ENCODE results near the gene IRAK1.

Gene IRAK1

DNA sequence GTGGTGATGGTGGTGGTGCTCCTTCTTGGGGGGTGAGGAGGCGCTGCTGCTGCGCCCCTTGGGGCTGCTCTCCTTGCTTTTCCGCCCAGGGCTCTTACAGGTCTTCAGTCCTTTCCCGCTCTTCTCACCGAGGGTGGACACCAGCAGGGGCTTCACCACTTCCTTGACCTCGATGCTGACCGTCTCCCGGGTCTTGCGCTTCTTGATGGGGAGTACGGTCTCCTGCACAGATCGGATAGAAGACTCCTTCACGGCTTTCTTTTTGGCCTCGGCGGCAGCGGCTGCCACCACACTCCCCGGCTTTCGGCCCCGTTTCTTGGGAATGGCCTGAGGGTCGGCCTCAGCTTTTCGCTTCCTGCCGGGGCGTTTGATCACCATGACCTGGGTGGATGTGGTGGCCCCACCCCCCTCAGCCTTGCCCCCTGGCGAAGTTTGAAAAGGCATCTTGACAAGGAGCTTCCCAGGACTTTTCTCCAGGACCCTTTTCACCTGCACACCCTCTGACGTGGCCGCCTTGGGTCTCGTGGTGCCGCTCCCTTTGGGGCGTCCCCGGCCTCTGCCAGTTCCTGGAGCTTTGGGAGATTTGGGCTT lies 11.1 kb upstream of the IRAK1 start:
- peaks cover 6% of the 10 kb centered on the region; the same call in 1 of the 2 replicates for H3K79me2 ChIP-seq (ENCODE audit: low read length)
- no peaks in the 10 kb centered on the region for H4K20me1 ChIP-seq (ENCODE audit: insufficient read depth, low read length)
- no peak overlapping the region for H3K9ac ChIP-seq (ENCODE audit: low read length)
- no peak overlapping the region for H2AFZ ChIP-seq (ENCODE audit: low read length)
- H3K4me1 ChIP-seq (ENCODE audit: low read length): no peaks in the 10 kb centered on the region
- H3K4me2 ChIP-seq (ENCODE audit: low read depth, low read length): no peak overlapping the region
- no peaks in the 10 kb centered on the region for H3K27me3 ChIP-seq (replicated peaks; ENCODE audit: insufficient read depth, low read length)
- no peak overlapping the region for H3K27ac ChIP-seq (ENCODE audit: low read length)
- H3K4me3 ChIP-seq (ENCODE audit: low read length): no peak overlapping the region
- H3F3A ChIP-seq (ENCODE audit: insufficient read depth, low read length): no peaks in the 10 kb centered on the region
- no peak for DNase-seq
- no peaks in the 10 kb centered on the region for H3K9me3 ChIP-seq (replicated peaks; ENCODE audit: insufficient read depth, low read length)
- TF ChIP-seq CTCF (IDR thresholded peaks at IDR 0.05; ENCODE audit: low read length) (no peak), EZH2phosphoT487 (IDR thresholded peaks at IDR 0.05; ENCODE audit: low read length) (no peak), EZH2 (optimal IDR thresholded peaks at IDR 0.05; ENCODE audit: low read depth, low read length) (no peak)
- H3K36me3 ChIP-seq (replicated peaks; ENCODE audit: insufficient read depth, low read length): no peaks in the 10 kb centered on the region
- no peaks in the 10 kb centered on the region for H3K9me2 ChIP-seq (replicated peaks; ENCODE audit: insufficient read depth, low read length)

GRCh38 chrX:154030266-154030665 lies 10.6 kb upstream of the IRAK1 start:
- Histone ChIP-seq H3K27ac (ENCODE audit: low read length) (no peak overlapping the region), H3K4me3 (ENCODE audit: low read length) (no peak overlapping the region), H3F3A (ENCODE audit: insufficient read depth, low read length) (no peaks in the 10 kb centered on the region), H3K9ac (ENCODE audit: low read length) (no peak overlapping the region), H3K9me3 (replicated peaks; ENCODE audit: insufficient read depth, low read length) (no peaks in the 10 kb centered on the region), H3K79me2 (ENCODE audit: low read length) (peaks cover 6% of the 10 kb centered on the region; the same call in 1 of the 2 replicates), H3K36me3 (replicated peaks; ENCODE audit: insufficient read depth, low read length) (no peaks in the 10 kb centered on the region), H3K9me2 (replicated peaks; ENCODE audit: insufficient read depth, low read length) (no peaks in the 10 kb centered on the region), H3K4me2 (ENCODE audit: low read depth, low read length) (no peak overlapping the region), H4K20me1 (ENCODE audit: insufficient read depth, low read length) (no peaks in the 10 kb centered on the region), H2AFZ (ENCODE audit: low read length) (no peak overlapping the region), H3K27me3 (replicated peaks; ENCODE audit: insufficient read depth, low read length) (no peaks in the 10 kb centered on the region), H3K4me1 (ENCODE audit: low read length) (no peaks in the 10 kb centered on the region)
- no peak for TF ChIP-seq EZH2phosphoT487 (IDR thresholded peaks at IDR 0.05; ENCODE audit: low read length)
- TF ChIP-seq CTCF (IDR thresholded peaks at IDR 0.05; ENCODE audit: low read length): no peak
- TF ChIP-seq EZH2 (optimal IDR thresholded peaks at IDR 0.05; ENCODE audit: low read depth, low read length): no peak
- no peak for DNase-seq

DNA sequence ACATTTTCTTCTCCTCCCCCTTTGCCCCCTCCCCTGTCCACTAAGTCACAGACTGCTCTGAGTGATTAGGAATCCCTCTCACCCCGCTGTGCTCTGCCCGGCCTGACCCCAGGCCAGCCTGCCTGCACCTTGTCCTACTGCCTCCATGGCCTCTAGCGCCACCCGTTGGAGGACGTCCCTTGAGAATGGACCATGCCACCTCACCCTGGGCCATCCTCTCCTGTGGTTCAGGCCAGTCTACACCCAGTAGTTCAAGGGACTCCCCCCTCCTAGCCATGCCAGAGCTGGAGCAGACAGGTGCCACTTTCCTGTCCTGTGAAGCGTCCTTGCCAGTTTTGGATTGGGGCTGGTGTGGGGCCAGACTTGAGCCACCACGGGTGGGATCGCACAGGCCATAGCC lies 9.7 kb upstream of the IRAK1 start:
- peaks cover 6% of the 10 kb centered on the region; the same call in 1 of the 2 replicates for H3K79me2 ChIP-seq (ENCODE audit: low read length)
- H3K27ac ChIP-seq (ENCODE audit: low read length): no peak overlapping the region
- DNase-seq: no peak
- no peaks in the 10 kb centered on the region for H3K9me2 ChIP-seq (replicated peaks; ENCODE audit: insufficient read depth, low read length)
- H3K36me3 ChIP-seq (replicated peaks; ENCODE audit: insufficient read depth, low read length): no peaks in the 10 kb centered on the region
- TF ChIP-seq CTCF (IDR thresholded peaks at IDR 0.05; ENCODE audit: low read length) (no peak), EZH2phosphoT487 (IDR thresholded peaks at IDR 0.05; ENCODE audit: low read length) (no peak), EZH2 (optimal IDR thresholded peaks at IDR 0.05; ENCODE audit: low read depth, low read length) (no peak)
- no peak overlapping the region for H2AFZ ChIP-seq (ENCODE audit: low read length)
- no peak overlapping the region for H3K9ac ChIP-seq (ENCODE audit: low read length)
- H3K4me2 ChIP-seq (ENCODE audit: low read depth, low read length): no peak overlapping the region
- H4K20me1 ChIP-seq (ENCODE audit: insufficient read depth, low read length): no peaks in the 10 kb centered on the region
- no peaks in the 10 kb centered on the region for H3K27me3 ChIP-seq (replicated peaks; ENCODE audit: insufficient read depth, low read length)
- no peaks in the 10 kb centered on the region for H3K4me1 ChIP-seq (ENCODE audit: low read length)
- H3F3A ChIP-seq (ENCODE audit: insufficient read depth, low read length): no peaks in the 10 kb centered on the region
- H3K4me3 ChIP-seq (ENCODE audit: low read length): no peak overlapping the region
- H3K9me3 ChIP-seq (replicated peaks; ENCODE audit: insufficient read depth, low read length): no peaks in the 10 kb centered on the region

Measured in MM.1S (cell line).